Cardiac fibroblast (primary cell): Measurements from ENCODE around the gene ATG4A.

ENCODE experiments used
- DNase-seq, 2 donors: peaks; one replicate each; pipeline versions ENCODE4 v3.0.0 to v3.0.0-alpha.2; 2010; ENCODE audit warnings: low read depth in 2 of 2
- H3K4me3 ChIP-seq, 2 donors: replicated peaks in 1 of 2; 1 replicate in 1 of 2; 2 replicates in 1 of 2; pipeline ENCODE4 v1.5.1; 2011; ENCODE audit warnings: low read depth in 2 of 2, low read length in 2 of 2, mild to moderate bottlenecking in 2 of 2, moderate library complexity in 1 of 2
- CTCF ChIP-seq: IDR thresholded peaks from one replicate; pipeline ENCODE4 v1.5.1; 2011; ENCODE audit warnings: low read depth, mild to moderate bottlenecking, low read length, inconsistent platforms

Gene ATG4A

GRCh38 chrX:108091264-108091877 is at the start of gene ATG4A, which contains the start of gene PSMD10:
TSS of gene ATG4A (plus strand) at chrX:108091778. CDS start at chrX:108091827, 49 bp downstream.
TSS of gene PSMD10 (minus strand) at chrX:108091542. CDS start at chrX:108091520, 22 bp downstream.
- TF ChIP-seq CTCF, result no peak
- peak; percentile 96 for DNase-seq

GRCh38 chrX:108044554-108045256 is 46.9 kb upstream of the ATG4A start, which contains the start of gene VSIG1:
TSS of gene VSIG1 (plus strand) at chrX:108045065. CDS start at chrX:108045131, 66 bp downstream.
- no peak within 1 kb of the TSS for H3K4me3 ChIP-seq
- TF ChIP-seq CTCF, result no peak
- no peak for DNase-seq

More at GRCh38 chrX:108091264-108091877, at the start of gene ATG4A, which contains the start of gene PSMD10:
- H3K4me3 ChIP-seq, result peak within 1 kb of the TSS; percentile 65 to 72

- no peak overlapping the region for H3K4me3 ChIP-seq
- TF ChIP-seq CTCF, result no peak
- peak in 1 of 2 donors; percentile 21 for DNase-seq
Observed at GRCh38 chrX:108049649-108050048, 41.9 kb upstream of the ATG4A start.

- TF ChIP-seq CTCF, result no peak
- no peak overlapping the region for H3K4me3 ChIP-seq
- DNase-seq, result no peak
Observed at GRCh38 chrX:108053218-108053617, 38.4 kb upstream of the ATG4A start.

- H3K4me3 ChIP-seq, result no peak overlapping the region
- DNase-seq, result no peak
- TF ChIP-seq CTCF, result no peak
Observed at GRCh38 chrX:108055546-108055945, 36.0 kb upstream of the ATG4A start.

- no peak for TF ChIP-seq CTCF
Observed at GRCh38 chrX:108059801-108060200, 31.8 kb upstream of the ATG4A start.

More at GRCh38 chrX:108059801-108060200, 31.8 kb upstream of the ATG4A start:
- H3K4me3 ChIP-seq, result no peak overlapping the region
- DNase-seq, result no peak
